Muscle of back (tissue), 11 donors: Measurements from ENCODE around the gene PLXNA2. TPM values are rescaled to one million over a fixed set of nuclear protein-coding genes. Genes with fewer than 3 reads are reported as not detected.
A peak's percentile ranks its signal among the peaks of the same experiment; 100 is the strongest.

ENCODE experiments used
- DNase-seq, 3 donors: peaks; one replicate each; pipeline versions ENCODE4 v3.0.0 to v3.0.0-alpha.2; 2013
- polyA plus RNA-seq, 10 donors: library from polyadenylated mRNA; unstranded; fragments of 120-200 nt; gene quantifications; one replicate each; pipeline ENCODE4 v1.2.1, GENCODE V29; 2013; ENCODE audit not compliant: insufficient read length in 10 of 10

Gene PLXNA2
- polyA plus RNA-seq, 10 donors, result 22.9 to 37.9 (median 30.8) TPM

DNA sequence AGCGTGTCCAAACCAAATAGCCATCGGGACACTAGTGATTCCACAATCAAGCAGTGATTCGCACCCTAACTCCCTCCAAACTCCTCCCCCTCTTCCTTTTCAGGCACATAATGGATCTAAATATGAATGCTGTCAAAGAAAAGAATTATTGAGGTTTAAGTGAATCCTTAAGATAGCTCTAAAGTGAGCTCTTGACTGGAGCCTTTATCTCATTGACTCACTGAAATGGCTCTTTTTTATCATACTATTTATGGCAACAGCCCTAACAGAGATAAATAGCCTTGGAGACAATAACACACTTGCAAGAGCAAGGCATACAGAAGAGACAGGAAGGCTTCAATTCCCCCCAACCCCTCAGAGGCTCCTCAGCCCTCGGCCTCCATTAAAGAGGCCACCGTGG lies 143.3 kb downstream of the PLXNA2 start:
- no peak for DNase-seq

DNA sequence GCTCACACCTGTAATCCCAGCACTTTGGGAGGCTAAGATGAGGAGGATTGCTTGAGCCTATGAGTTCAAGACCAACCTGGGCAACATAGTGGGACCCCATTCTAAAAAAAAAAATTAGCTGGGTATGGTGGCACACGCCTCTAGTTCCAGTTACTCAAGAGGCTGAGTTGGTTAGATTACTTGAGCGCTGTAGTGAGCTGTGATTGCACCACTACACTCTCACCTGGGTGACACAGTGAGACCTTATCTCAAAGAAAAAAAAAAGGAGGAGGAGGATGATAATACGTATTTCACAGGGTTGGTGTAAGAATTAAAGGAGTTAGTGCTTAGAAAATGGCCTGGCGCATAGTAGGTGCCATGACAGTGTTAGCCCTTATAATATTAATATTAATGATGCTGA lies 144.1 kb downstream of the PLXNA2 start:
- no peak for DNase-seq

GRCh38 chr1:208098773-208099172 lies 145.4 kb downstream of the PLXNA2 start:
- DNase-seq, result no peak

GRCh38 chr1:208093754-208094719 lies 150.1 kb downstream of the PLXNA2 start:
- peak in 1 of 3 donors; percentile 67 for DNase-seq

- DNase-seq, result no peak
Observed at GRCh38 chr1:208093046-208093445, 151.1 kb downstream of the PLXNA2 start.

GRCh38 chr1:208090388-208091301 lies 153.5 kb downstream of the PLXNA2 start:
- DNase-seq, result peak in 1 of 3 donors; percentile 69

DNA sequence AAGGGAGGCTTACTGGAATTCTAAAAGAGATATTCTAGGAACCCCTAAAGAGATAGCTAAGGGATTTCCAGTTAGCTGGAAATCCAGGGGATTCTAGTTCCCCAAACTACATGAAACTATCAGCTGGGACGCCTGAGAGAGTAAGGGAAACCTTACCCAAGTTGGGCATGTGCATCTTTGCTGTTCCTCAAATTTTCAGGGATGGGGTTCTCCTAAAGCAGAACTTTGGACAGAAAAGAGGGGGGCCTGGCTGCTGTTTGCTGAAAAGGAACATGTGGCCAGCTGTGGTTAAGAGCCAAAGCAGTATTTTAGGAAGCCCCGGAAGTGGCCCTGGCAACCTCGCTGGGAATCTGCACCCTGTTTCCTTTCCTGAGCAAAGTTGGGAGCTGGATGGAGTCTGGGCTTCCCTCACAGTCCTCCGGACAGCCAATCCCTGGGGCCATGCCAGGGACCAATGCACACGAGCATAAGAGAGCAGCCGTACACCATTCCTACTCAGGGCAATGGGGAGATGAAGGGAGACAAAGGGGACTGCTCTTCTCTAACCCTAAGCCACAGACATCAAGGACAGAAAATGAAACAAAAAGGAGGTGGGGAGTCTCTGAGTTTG lies 154.3 kb downstream of the PLXNA2 start:
- peak in 1 of 3 donors; percentile 40 for DNase-seq

GRCh38 chr1:208089149-208089548 lies 155.0 kb downstream of the PLXNA2 start:
- peak in 2 of 3 donors; percentile 70 to 86 for DNase-seq

DNA sequence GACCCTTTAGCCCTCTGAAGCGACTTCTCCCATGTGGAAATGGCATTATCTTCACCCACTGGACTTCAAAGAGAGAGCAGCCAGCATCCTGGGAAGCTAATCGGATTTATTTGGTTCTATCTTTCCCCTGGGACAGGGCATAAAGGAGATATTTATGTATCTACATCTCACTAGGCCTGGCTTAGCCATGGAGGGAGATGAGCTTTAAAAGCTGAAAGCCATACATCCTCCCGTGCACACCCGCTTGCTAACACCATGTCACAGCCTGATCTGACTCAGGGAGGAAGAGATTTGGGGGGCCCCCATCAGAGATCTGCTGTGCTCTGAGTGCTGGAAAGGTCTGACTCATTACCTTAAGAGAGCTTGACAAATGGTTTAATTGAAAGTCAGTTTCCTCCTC lies 155.9 kb downstream of the PLXNA2 start:
- DNase-seq, result no peak

GRCh38 chr1:208085655-208086515 lies 158.3 kb downstream of the PLXNA2 start:
- DNase-seq, result no peak

DNA sequence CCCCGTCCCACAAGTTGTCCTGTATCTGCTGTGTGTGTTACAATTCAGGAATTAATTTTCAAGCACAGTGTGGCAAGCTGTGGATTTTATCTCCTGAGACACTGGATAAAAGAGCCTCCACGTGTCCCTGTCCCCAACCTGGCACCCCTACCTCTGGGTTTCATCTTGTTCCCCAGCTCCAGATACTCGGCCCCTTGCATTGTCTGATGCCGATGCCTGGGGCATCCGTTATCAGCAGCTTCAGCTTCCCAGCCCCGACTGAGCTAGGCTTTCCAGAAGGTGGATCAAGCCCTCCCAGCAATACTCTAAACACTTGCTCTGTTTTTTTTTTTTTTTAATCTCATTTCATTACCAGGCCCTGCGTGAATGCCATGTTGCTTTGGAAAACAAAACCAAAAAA lies 159.4 kb downstream of the PLXNA2 start:
- no peak for DNase-seq

- DNase-seq, result no peak
Observed at GRCh38 chr1:208084220-208084619, 160.0 kb downstream of the PLXNA2 start.

DNA sequence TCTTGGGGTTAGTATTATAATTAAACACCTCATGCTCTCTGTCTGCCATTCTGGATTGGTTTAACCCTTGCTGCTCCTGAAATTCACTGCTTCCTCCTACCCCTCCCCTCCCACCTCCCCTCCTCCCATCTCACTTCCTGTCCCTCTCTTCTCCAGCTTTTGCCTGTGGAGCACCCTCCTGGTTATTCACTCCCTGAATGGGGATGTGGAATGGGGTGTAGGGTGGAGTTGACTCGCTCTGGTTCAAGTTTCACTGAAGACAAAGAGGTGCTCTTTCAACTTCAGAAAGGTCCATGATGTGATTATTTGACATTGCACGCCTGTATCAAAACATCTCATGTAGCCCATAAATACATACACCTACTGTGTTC lies 160.5 kb downstream of the PLXNA2 start:
- no peak for DNase-seq

GRCh38 chr1:208083016-208083714 lies 161.0 kb downstream of the PLXNA2 start:
- no peak for DNase-seq

- peak in 1 of 3 donors; percentile 58 for DNase-seq
Observed at GRCh38 chr1:208081972-208082371, 162.2 kb downstream of the PLXNA2 start.

- no peak for DNase-seq
Observed at GRCh38 chr1:208080396-208081286, 163.5 kb downstream of the PLXNA2 start.

DNA sequence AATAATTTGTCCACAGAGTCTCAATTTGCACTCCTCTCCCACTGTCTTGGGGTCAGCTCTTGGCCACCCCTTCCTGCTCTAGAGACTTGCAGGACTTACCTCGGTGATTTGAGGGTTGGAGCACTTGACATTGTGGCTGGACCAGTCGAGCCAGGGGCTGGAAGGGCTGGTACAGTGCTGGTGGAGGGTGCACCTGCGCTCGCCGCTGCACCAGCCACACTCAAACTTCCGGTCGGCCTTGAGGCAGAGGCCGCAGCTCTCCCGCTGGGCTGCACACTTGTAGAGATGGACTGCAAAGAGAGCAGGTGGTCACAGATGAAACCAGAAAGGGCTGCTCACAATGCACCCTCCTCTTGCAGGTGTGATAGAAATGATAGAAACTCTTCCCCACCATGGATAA lies 165.0 kb downstream of the PLXNA2 start:
- no peak for DNase-seq

DNA sequence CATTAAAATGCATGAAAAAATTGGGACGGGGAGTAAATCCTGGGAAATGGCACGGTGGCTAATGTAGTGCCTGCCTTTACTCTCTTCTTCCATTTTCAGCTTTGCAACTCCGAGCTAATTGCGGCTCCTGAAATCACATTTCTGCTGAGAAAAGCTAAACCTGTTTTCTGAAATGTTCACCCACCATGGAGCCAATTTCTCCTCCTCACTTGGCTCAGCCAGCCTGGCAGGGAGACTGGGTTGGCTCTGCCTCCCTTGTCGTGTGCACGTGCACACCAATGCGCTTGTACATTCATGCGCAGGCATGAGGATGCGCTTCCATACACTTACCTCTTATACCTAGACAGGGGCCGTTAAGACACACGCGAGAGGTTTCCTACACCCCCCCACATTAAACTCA lies 165.4 kb downstream of the PLXNA2 start:
- no peak for DNase-seq
